Left ventricle myocardium inferior (tissue), 1 donor: ENCODE data around the gene ZNF423. TPM values are rescaled to one million over a fixed set of nuclear protein-coding genes. Genes with fewer than 3 reads are reported as not detected.

Source experiments
- DNase-seq: peaks from one replicate; pipeline ENCODE4 v3.0.0-alpha.2; 2020
- H3K27ac ChIP-seq: fragments of 200-600 bp; replicated peaks from 2 replicates; pipeline ENCODE4 v1.8.0; 2021
- H3K27me3 ChIP-seq: fragments of 200-600 bp; 2 replicates; pipeline ENCODE4 v1.8.0; 2021; ENCODE audit warnings: low read depth
- H3K36me3 ChIP-seq: fragments of 200-600 bp; 2 replicates; pipeline ENCODE4 v1.8.0; 2021
- H3K4me1 ChIP-seq: fragments of 200-600 bp; 2 replicates; pipeline ENCODE4 v1.8.0; 2021
- H3K4me3 ChIP-seq: fragments of 200-600 bp; 2 replicates; pipeline ENCODE4 v1.8.0; 2021; ENCODE audit warnings: mild to moderate bottlenecking, moderate library complexity
- H3K9me3 ChIP-seq: fragments of 200-600 bp; replicated peaks from 2 replicates; pipeline ENCODE4 v1.8.0; 2021
- intact Hi-C: fragments of 100-400 bp; cut with micrococcal nuclease; formaldehyde crosslinking; loops from one replicate; pipeline ENCODE4 v1.11.0; 2022
- total RNA-seq: library from RNA; stranded (reverse); fragmentation: NEBNext Ultra II Directional; extraction: Animal tissue kit (Norgen Biotek cat#: 25700); gene quantifications from one replicate; pipeline ENCODE4 v1.2.1, GENCODE V29; 2021
- TF ChIP-seq, protein P1 (sequence below): fragments of 200-600 bp; IDR thresholded peaks from 2 replicates; pipeline ENCODE4 v1.8.0; 2021; ENCODE audit warnings: antibody characterized with exemption, mild to moderate bottlenecking, borderline replicate concordance
- donor health status: DM: no; HTN: yes; CAD: no; lungs with severe emphysema.

ZNF423 gene
- total RNA-seq, 1 donor from 2014 or later, result 8.6 TPM

DNA sequence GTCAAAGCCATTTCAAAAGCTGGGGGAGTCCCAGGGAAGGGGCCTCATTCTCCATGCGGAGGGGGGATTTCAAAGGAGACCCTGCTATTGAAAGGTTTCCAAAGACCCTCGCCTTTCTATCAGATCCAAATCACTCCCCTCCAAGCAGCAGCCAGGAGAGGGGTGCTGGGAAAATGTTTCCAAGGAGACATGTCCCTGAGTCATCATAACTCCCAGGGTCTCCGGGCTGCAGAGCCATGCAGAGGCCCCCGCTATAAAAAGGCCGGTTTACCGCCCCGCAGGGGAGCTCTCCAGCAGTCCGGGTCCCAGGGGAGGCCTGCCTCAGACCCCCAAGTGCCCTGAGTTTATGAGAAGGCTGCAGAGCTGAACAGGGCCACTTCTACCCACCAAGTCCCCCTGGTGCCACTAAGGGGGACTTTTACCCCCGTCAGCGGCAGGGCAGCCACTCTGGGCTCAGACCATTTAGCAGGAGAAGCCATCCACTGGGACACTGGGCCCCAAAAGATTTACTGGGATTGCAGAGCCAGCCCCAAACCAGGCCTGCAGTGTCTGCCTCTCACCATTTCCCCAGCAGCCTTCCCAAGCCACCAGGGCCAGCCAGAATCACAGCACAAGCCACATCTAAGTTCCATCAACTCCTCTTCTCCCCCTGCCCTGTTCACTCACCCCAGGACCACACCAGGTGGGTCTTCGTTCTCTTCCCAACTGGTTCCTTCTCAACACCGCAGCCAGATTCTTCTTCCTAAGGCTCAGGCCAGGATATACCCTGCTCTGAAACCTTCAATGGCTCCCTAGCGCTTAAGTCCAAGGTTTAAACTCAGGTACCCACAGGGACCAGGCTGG is 234.4 kb downstream of the ZNF423 start:
- no peaks in the 10 kb centered on the region for H3K36me3 ChIP-seq
- H3K4me1 ChIP-seq, result peaks cover 19% of the 10 kb centered on the region
- peak overlapping the region; percentile 80 for H3K27ac ChIP-seq
- no peaks in the 10 kb centered on the region for H3K9me3 ChIP-seq
- intact Hi-C loops, result no loop called here
- H3K4me3 ChIP-seq, result no peak overlapping the region
- H3K27me3 ChIP-seq, result no peaks in the 10 kb centered on the region
- no peak for DNase-seq
- TF ChIP-seq, protein P1, sequence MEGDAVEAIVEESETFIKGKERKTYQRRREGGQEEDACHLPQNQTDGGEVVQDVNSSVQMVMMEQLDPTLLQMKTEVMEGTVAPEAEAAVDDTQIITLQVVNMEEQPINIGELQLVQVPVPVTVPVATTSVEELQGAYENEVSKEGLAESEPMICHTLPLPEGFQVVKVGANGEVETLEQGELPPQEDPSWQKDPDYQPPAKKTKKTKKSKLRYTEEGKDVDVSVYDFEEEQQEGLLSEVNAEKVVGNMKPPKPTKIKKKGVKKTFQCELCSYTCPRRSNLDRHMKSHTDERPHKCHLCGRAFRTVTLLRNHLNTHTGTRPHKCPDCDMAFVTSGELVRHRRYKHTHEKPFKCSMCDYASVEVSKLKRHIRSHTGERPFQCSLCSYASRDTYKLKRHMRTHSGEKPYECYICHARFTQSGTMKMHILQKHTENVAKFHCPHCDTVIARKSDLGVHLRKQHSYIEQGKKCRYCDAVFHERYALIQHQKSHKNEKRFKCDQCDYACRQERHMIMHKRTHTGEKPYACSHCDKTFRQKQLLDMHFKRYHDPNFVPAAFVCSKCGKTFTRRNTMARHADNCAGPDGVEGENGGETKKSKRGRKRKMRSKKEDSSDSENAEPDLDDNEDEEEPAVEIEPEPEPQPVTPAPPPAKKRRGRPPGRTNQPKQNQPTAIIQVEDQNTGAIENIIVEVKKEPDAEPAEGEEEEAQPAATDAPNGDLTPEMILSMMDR, result no peak

DNA sequence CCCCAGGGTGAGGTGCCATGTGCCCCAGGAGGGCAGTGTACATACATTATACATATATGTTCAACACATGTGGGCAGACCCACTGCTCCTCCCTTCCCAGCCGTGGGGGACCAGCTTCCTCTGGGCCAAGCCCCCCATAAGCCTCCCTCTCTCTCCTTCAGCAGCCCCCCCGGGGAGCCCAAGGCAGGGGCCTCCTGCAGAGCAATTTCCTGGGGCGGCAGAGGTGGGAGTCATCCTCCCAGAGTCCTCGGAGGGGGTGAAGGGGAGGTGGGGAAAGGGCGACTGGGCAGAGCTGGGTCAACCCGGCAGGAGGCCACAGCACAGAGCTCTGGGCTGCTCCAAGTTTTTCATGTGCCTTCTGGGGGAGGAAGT is 235.1 kb downstream of the ZNF423 start:
- TF ChIP-seq, protein P1, result no peak
- intact Hi-C loops, result no loop called here
- DNase-seq, result no peak
- H3K4me3 ChIP-seq, result no peak overlapping the region
- peak overlapping the region; percentile 80 for H3K27ac ChIP-seq
- no peaks in the 10 kb centered on the region for H3K27me3 ChIP-seq
- H3K9me3 ChIP-seq, result no peaks in the 10 kb centered on the region
- H3K4me1 ChIP-seq, result peaks cover 19% of the 10 kb centered on the region
- H3K36me3 ChIP-seq, result no peaks in the 10 kb centered on the region

DNA sequence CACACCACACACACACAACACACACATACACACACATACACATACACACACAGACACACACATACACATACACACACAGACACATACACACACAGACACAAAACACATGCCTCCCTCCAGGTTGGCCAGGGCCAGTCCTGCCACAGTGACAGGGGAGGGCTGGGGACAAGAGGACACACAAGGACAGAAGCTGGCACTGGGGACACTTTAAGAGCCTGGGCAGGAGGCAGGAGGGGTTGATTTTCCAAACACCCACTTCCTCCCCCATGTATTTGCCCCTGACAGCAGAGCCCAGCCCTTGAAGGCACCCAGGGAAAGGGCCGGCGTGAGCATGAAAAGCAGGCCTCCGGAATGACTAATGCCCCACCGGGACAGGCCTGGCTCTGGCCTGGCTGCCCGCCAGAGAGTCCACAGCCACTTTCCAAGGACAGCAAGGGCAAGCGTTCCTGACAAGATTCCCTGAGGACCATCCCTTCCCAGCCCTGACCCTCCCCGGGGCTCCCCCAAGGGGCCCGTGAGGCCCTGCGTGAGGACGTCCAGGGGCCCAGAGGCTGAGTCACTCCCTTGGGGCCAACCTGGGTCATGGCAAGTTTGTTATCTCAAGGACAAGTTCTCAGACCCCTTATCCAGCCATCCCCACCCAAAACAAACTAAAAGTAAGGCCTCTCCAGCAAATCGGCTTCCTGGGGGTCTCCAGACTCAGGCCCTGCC is 235.6 kb downstream of the ZNF423 start:
- Histone ChIP-seq H3K4me3 (no peak overlapping the region), H3K9me3 (no peaks in the 10 kb centered on the region), H3K27me3 (no peaks in the 10 kb centered on the region), H3K4me1 (peaks cover 19% of the 10 kb centered on the region), H3K36me3 (no peaks in the 10 kb centered on the region), H3K27ac (peak overlapping the region; percentile 80)
- TF ChIP-seq, protein P1, result no peak
- DNase-seq, result peak; percentile 84
- intact Hi-C loops, result no loop called here

DNA sequence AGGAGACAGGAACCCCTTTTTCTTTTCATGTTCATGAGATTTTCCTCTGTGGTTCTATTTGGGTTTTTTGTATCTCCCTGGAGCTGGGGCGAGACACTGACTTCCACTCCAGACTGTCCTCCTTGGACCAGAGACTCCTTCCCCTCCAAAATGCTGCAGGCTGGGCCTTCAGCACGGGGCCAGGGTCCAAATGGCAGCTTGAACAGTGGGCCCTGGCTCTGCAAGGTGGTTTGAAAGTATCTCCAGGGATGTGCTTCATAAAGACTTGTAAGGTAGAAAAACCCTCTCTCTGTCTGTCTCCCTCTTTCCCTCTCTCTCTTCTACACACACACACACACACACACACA is 236.1 kb downstream of the ZNF423 start:
- H3K27me3 ChIP-seq, result no peaks in the 10 kb centered on the region
- peaks cover 19% of the 10 kb centered on the region for H3K4me1 ChIP-seq
- DNase-seq, result no peak
- no peaks in the 10 kb centered on the region for H3K9me3 ChIP-seq
- H3K27ac ChIP-seq, result peak overlapping the region; percentile 80
- H3K36me3 ChIP-seq, result no peaks in the 10 kb centered on the region
- intact Hi-C loops, result no loop called here
- H3K4me3 ChIP-seq, result no peak overlapping the region
- TF ChIP-seq, protein P1, result no peak

DNA sequence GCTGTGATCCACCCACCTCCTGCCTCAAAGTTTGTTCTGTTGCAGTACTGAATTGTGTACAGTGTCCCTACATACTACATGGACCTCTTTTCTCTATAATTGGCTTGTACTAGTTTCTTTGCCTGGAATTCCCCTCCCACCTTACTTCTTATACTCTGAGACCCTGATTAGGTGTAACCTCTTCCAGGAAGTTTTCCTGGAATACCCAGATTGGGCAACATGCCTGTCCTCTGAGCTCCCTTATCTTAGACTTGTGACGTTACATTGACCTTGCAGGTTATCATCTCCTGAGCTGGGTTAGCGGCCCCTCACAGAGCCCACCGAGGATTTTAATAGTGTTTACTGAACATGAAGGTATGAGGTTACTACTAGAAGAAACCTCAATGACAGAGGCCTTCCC is 237.0 kb downstream of the ZNF423 start:
- no peaks in the 10 kb centered on the region for H3K36me3 ChIP-seq
- no peak for DNase-seq
- TF ChIP-seq, protein P1, result no peak
- no peak overlapping the region for H3K27ac ChIP-seq
- no peaks in the 10 kb centered on the region for H3K27me3 ChIP-seq
- peaks cover 19% of the 10 kb centered on the region for H3K4me1 ChIP-seq
- intact Hi-C loops, result no loop called here
- H3K9me3 ChIP-seq, result peaks cover 4% of the 10 kb centered on the region
- no peak overlapping the region for H3K4me3 ChIP-seq
